Iris pigment epithelial cell (primary cell): ENCODE results near the gene TMX4.

ENCODE experiments used
- DNase-seq: peaks from one replicate; pipeline ENCODE4 v3.0.0-alpha.2; 2011; ENCODE audit warnings: low read depth

Gene TMX4

GRCh38 chr20:8019998-8020247 is 362 bp upstream of the TMX4 start:
- no peak for DNase-seq

GRCh38 chr20:8018958-8019245 is 659 bp downstream of the TMX4 start:
- no peak for DNase-seq

GRCh38 chr20:8012724-8013123 is 6.8 kb downstream of the TMX4 start:
- no peak for DNase-seq

- no peak for DNase-seq
Observed at GRCh38 chr20:8008733-8009132, 10.8 kb downstream of the TMX4 start.

- no peak for DNase-seq
Observed at GRCh38 chr20:8007490-8007889, 12.1 kb downstream of the TMX4 start.

- no peak for DNase-seq
Observed at GRCh38 chr20:8005575-8006366, 13.8 kb downstream of the TMX4 start.

- DNase-seq, result no peak
Observed at GRCh38 chr20:8005033-8005432, 14.5 kb downstream of the TMX4 start.

- no peak for DNase-seq
Observed at GRCh38 chr20:8002056-8002455, 17.5 kb downstream of the TMX4 start.

GRCh38 chr20:8000796-8001195 is 18.8 kb downstream of the TMX4 start:
- DNase-seq, result no peak

- DNase-seq, result no peak
Observed at GRCh38 chr20:7996898-7997297, 22.7 kb downstream of the TMX4 start.

GRCh38 chr20:7994809-7995208 is 24.8 kb downstream of the TMX4 start:
- DNase-seq, result no peak

GRCh38 chr20:7993703-7994102 is 25.9 kb downstream of the TMX4 start:
- no peak for DNase-seq

GRCh38 chr20:7993238-7993637 is 26.3 kb downstream of the TMX4 start:
- DNase-seq, result no peak

GRCh38 chr20:7990385-7990784 is 29.2 kb downstream of the TMX4 start:
- DNase-seq, result no peak

- no peak for DNase-seq
Observed at GRCh38 chr20:7989379-7989778, 30.2 kb downstream of the TMX4 start.

GRCh38 chr20:7985916-7986315 is 33.6 kb downstream of the TMX4 start:
- DNase-seq, result no peak

- DNase-seq, result no peak
Observed at GRCh38 chr20:7984192-7984591, 35.4 kb downstream of the TMX4 start.

- DNase-seq, result no peak
Observed at GRCh38 chr20:7981374-7981773, 38.2 kb downstream of the TMX4 start.

GRCh38 chr20:7980332-7981046 is 39.1 kb downstream of the TMX4 start:
- DNase-seq, result peak; percentile 74

- DNase-seq, result no peak
Observed at GRCh38 chr20:7977709-7978108, 41.9 kb downstream of the TMX4 start.

- DNase-seq, result peak; percentile 9
Observed at GRCh38 chr20:7975851-7976414, 43.6 kb downstream of the TMX4 start.

- no peak for DNase-seq
Observed at GRCh38 chr20:7974785-7975435, 44.7 kb downstream of the TMX4 start.

- no peak for DNase-seq
Observed at GRCh38 chr20:7971536-7972280, 47.9 kb downstream of the TMX4 start.
